Measurements from ENCODE around the gene ACYP2. TPM values are rescaled to one million over a fixed set of nuclear protein-coding genes. Genes with fewer than 3 reads are reported as not detected.

Gene ACYP2
- total RNA-seq, 2 donors from 2014 or later: 13.6 to 14.1 TPM

DNA sequence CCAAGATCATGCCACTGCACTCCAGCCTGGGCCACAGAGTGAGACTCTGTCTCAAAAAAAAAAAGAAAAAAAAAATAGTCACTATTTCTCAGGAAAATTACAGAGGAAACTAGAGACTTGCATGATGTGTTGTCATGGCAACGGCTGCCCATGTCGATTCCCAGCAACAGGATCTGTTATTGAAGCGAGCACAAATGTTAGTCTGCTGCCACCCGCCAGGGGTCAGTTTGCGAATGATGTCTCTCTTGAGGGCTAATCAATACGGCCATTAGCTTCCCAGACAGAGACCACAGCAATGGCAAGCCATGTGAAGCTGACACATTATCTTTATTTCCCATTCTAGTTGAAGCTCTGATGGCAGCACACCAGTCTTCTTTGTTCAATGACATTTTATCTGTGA, 32.4 kb upstream of the ACYP2 start:
- H3K4me3 ChIP-seq: no peak overlapping the region
- H3K9ac ChIP-seq (ENCODE audit: low read depth in 2 of 2, low read length in 2 of 2): no peak overlapping the region
- H3K36me3 ChIP-seq: no peaks in the 10 kb centered on the region
- no peak for DNase-seq
- H3K27me3 ChIP-seq: no peaks in the 10 kb centered on the region
- no peaks in the 10 kb centered on the region for H3K9me3 ChIP-seq
- no peaks in the 10 kb centered on the region for H3K4me1 ChIP-seq
- TF ChIP-seq, protein P1, sequence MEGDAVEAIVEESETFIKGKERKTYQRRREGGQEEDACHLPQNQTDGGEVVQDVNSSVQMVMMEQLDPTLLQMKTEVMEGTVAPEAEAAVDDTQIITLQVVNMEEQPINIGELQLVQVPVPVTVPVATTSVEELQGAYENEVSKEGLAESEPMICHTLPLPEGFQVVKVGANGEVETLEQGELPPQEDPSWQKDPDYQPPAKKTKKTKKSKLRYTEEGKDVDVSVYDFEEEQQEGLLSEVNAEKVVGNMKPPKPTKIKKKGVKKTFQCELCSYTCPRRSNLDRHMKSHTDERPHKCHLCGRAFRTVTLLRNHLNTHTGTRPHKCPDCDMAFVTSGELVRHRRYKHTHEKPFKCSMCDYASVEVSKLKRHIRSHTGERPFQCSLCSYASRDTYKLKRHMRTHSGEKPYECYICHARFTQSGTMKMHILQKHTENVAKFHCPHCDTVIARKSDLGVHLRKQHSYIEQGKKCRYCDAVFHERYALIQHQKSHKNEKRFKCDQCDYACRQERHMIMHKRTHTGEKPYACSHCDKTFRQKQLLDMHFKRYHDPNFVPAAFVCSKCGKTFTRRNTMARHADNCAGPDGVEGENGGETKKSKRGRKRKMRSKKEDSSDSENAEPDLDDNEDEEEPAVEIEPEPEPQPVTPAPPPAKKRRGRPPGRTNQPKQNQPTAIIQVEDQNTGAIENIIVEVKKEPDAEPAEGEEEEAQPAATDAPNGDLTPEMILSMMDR (IDR thresholded peaks at IDR 0.05): no peak
- H3K27ac ChIP-seq: no peak overlapping the region
- intact Hi-C loops (cut with DNase I): no loop called here

- H3K27me3 ChIP-seq: no peaks in the 10 kb centered on the region
- no peak overlapping the region for H3K27ac ChIP-seq
- H3K4me3 ChIP-seq: no peak overlapping the region
- no peak overlapping the region for H3K9ac ChIP-seq (ENCODE audit: low read depth in 2 of 2, low read length in 2 of 2)
- TF ChIP-seq, protein P1 (IDR thresholded peaks at IDR 0.05): no peak
- no peaks in the 10 kb centered on the region for H3K9me3 ChIP-seq
- H3K4me1 ChIP-seq: no peaks in the 10 kb centered on the region
- intact Hi-C loops (cut with DNase I): no loop called here
- no peaks in the 10 kb centered on the region for H3K36me3 ChIP-seq
- DNase-seq: no peak
These were observed 32.0 kb upstream of the ACYP2 start for GRCh38 chr2:54083445-54083844.

GRCh38 chr2:54084600-54084999, 30.8 kb upstream of the ACYP2 start:
- Histone ChIP-seq H3K4me1 (no peaks in the 10 kb centered on the region), H3K9me3 (no peaks in the 10 kb centered on the region), H3K9ac (ENCODE audit: low read depth in 2 of 2, low read length in 2 of 2) (no peak overlapping the region), H3K36me3 (no peaks in the 10 kb centered on the region), H3K27ac (no peak overlapping the region), H3K27me3 (no peaks in the 10 kb centered on the region), H3K4me3 (no peak overlapping the region)
- TF ChIP-seq, protein P1 (IDR thresholded peaks at IDR 0.05): no peak
- DNase-seq: no peak
- intact Hi-C loops (cut with DNase I): no loop called here

GRCh38 chr2:54085069-54085468, 30.3 kb upstream of the ACYP2 start:
- intact Hi-C loops (cut with DNase I): no loop called here
- no peak for DNase-seq

DNA sequence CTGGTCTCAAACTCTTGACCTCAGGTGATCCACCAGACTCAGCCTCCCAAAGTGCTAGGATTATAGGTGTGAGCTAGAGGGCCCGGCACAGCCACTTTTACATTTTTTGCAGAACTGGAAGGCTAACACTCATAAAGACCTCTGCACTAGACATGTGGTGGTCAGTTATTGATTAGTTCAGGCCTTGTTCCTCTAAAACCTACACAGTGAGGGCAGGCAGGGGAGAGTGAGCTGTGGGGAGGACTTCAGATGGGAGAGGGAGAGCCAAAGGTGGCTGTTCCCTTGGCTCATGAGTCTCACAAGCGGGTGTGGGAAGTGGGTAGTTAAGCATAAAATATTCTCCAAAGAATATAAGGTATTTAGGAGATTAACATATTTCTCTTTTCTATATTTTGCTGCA, 29.3 kb upstream of the ACYP2 start:
- no peak for DNase-seq
- no peaks in the 10 kb centered on the region for H3K27me3 ChIP-seq
- intact Hi-C loops (cut with DNase I): no loop called here
- H3K4me1 ChIP-seq: no peaks in the 10 kb centered on the region
- H3K9me3 ChIP-seq: no peaks in the 10 kb centered on the region
- no peaks in the 10 kb centered on the region for H3K36me3 ChIP-seq
- no peak overlapping the region for H3K27ac ChIP-seq
- no peak overlapping the region for H3K4me3 ChIP-seq
- TF ChIP-seq, protein P1 (IDR thresholded peaks at IDR 0.05): no peak
- H3K9ac ChIP-seq (ENCODE audit: low read depth in 2 of 2, low read length in 2 of 2): no peak overlapping the region

More at GRCh38 chr2:54085069-54085468, 30.3 kb upstream of the ACYP2 start:
- Histone ChIP-seq H3K27ac (no peak overlapping the region), H3K9ac (ENCODE audit: low read depth in 2 of 2, low read length in 2 of 2) (no peak overlapping the region), H3K27me3 (no peaks in the 10 kb centered on the region), H3K4me1 (no peaks in the 10 kb centered on the region), H3K9me3 (no peaks in the 10 kb centered on the region), H3K36me3 (no peaks in the 10 kb centered on the region), H3K4me3 (no peak overlapping the region)
- TF ChIP-seq, protein P1 (IDR thresholded peaks at IDR 0.05): no peak

All from colonic mucosa (tissue), 4 donors.